ENCODE measurements around the gene EEF2K. TPM values are rescaled to one million over a fixed set of nuclear protein-coding genes. Genes with fewer than 3 reads are reported as not detected.

The EEF2K gene
- total and polyA plus RNA-seq, 5 donors from 2014 or later: 2.7 to 20.1 (median 3.6) TPM

GRCh38 chr16:22183901-22184614 lies 22.0 kb upstream of the EEF2K start:
- DNase-seq: no peak
- Histone ChIP-seq H3K36me3 (ENCODE audit: control insufficient read depth, insufficient read depth, low read length) (no peaks in the 10 kb centered on the region), H3K4me3 (ENCODE audit: low read depth, low read length) (no peak overlapping the region), H3K27ac (ENCODE audit: insufficient read depth, low read length, poor library complexity, severe bottlenecking) (no peak overlapping the region), H3K27me3 (ENCODE audit: control insufficient read depth, insufficient read depth, low read length) (no peaks in the 10 kb centered on the region), H3K9me3 (ENCODE audit: control insufficient read depth in 2 of 2, low read length in 2 of 2) (no peaks in the 10 kb centered on the region), H3K4me1 (ENCODE audit: control insufficient read depth, insufficient read depth, low read length, poor library complexity, severe bottlenecking) (peaks cover 14% of the 10 kb centered on the region)
- H3K27me3 Mint-ChIP-seq: peaks cover 5% of the 10 kb centered on the region
- no peaks in the 10 kb centered on the region for H3K9me3 Mint-ChIP-seq
- H3K36me3 Mint-ChIP-seq: peaks cover 9% of the 10 kb centered on the region
- no peak overlapping the region for H3K4me3 Mint-ChIP-seq
- peaks cover 5 to 19% (median 8%) of the 10 kb centered on the region in 4 donors for H3K4me1 Mint-ChIP-seq
- no peak overlapping the region for H3K27ac Mint-ChIP-seq
- no peak for ATAC-seq (ENCODE audit: low read depth in 2 of 2)

- Histone ChIP-seq H3K4me1 (ENCODE audit: control insufficient read depth, insufficient read depth, low read length, poor library complexity, severe bottlenecking) (peaks cover 19% of the 10 kb centered on the region), H3K9me3 (ENCODE audit: control insufficient read depth in 2 of 2, low read length in 2 of 2) (no peaks in the 10 kb centered on the region), H3K27me3 (ENCODE audit: control insufficient read depth, insufficient read depth, low read length) (no peaks in the 10 kb centered on the region), H3K27ac (ENCODE audit: insufficient read depth, low read length, poor library complexity, severe bottlenecking) (no peak overlapping the region), H3K36me3 (ENCODE audit: control insufficient read depth, insufficient read depth, low read length) (no peaks in the 10 kb centered on the region), H3K4me3 (ENCODE audit: low read depth, low read length) (no peak overlapping the region)
- no peak for ATAC-seq (ENCODE audit: low read depth in 2 of 2)
- H3K4me3 Mint-ChIP-seq: no peak overlapping the region
- peaks cover 5 to 24% (median 12%) of the 10 kb centered on the region in 4 donors for H3K4me1 Mint-ChIP-seq
- H3K27ac Mint-ChIP-seq: no peak overlapping the region
- DNase-seq: no peak
- peaks cover 9% of the 10 kb centered on the region for H3K36me3 Mint-ChIP-seq
- H3K27me3 Mint-ChIP-seq: peaks cover 5% of the 10 kb centered on the region
- no peaks in the 10 kb centered on the region for H3K9me3 Mint-ChIP-seq
These were observed 21.5 kb upstream of the EEF2K start for GRCh38 chr16:22184615-22184968.

- Mint-ChIP-seq H3K9me3 (no peaks in the 10 kb centered on the region), H3K4me3 (no peak overlapping the region), H3K36me3 (peaks cover 4% of the 10 kb centered on the region), H3K27me3 (no peaks in the 10 kb centered on the region), H3K4me1 (peaks cover 5 to 38% (median 14%) of the 10 kb centered on the region in 4 donors), H3K27ac (peak overlapping the region; percentile 54 to 59 (median 56))
- H3K27me3 ChIP-seq (ENCODE audit: control insufficient read depth, insufficient read depth, low read length): no peaks in the 10 kb centered on the region
- peak overlapping the region; percentile 100 for H3K27ac ChIP-seq (ENCODE audit: insufficient read depth, low read length, poor library complexity, severe bottlenecking)
- no peak for DNase-seq
- no peaks in the 10 kb centered on the region for H3K9me3 ChIP-seq (ENCODE audit: control insufficient read depth in 2 of 2, low read length in 2 of 2)
- ATAC-seq (ENCODE audit: low read depth in 2 of 2): no peak
- no peaks in the 10 kb centered on the region for H3K36me3 ChIP-seq (ENCODE audit: control insufficient read depth, insufficient read depth, low read length)
- H3K4me1 ChIP-seq (ENCODE audit: control insufficient read depth, insufficient read depth, low read length, poor library complexity, severe bottlenecking): peaks cover 26% of the 10 kb centered on the region
- H3K4me3 ChIP-seq (ENCODE audit: low read depth, low read length): no peak overlapping the region
These were observed 19.6 kb upstream of the EEF2K start for GRCh38 chr16:22186517-22186916.

- Histone ChIP-seq H3K27ac (ENCODE audit: insufficient read depth, low read length, poor library complexity, severe bottlenecking) (peak overlapping the region; percentile 100), H3K4me1 (ENCODE audit: control insufficient read depth, insufficient read depth, low read length, poor library complexity, severe bottlenecking) (peaks cover 42% of the 10 kb centered on the region)
- H3K4me3 Mint-ChIP-seq: peak overlapping the region in 3 of 4 donors; percentile 89 to 97 (median 95)
These were observed 17.8 kb upstream of the EEF2K start for GRCh38 chr16:22188267-22188594.

GRCh38 chr16:22188595-22189442 lies 17.3 kb upstream of the EEF2K start:
- H3K9me3 Mint-ChIP-seq: peaks cover 0 to 5% (median 0%) of the 10 kb centered on the region in 7 donors
- no peaks in the 10 kb centered on the region for H3K27me3 Mint-ChIP-seq
- H3K4me1 Mint-ChIP-seq: peaks cover 14 to 58% (median 28%) of the 10 kb centered on the region in 4 donors
- peak overlapping the region; percentile 100 for H3K27ac Mint-ChIP-seq
- Histone ChIP-seq H3K9me3 (ENCODE audit: control insufficient read depth in 2 of 2, low read length in 2 of 2) (no peaks in the 10 kb centered on the region), H3K36me3 (ENCODE audit: control insufficient read depth, insufficient read depth, low read length) (no peaks in the 10 kb centered on the region), H3K4me3 (ENCODE audit: low read depth, low read length) (peak overlapping the region; percentile 77), H3K27me3 (ENCODE audit: control insufficient read depth, insufficient read depth, low read length) (no peaks in the 10 kb centered on the region), H3K27ac (ENCODE audit: insufficient read depth, low read length, poor library complexity, severe bottlenecking) (peak overlapping the region; percentile 100), H3K4me1 (ENCODE audit: control insufficient read depth, insufficient read depth, low read length, poor library complexity, severe bottlenecking) (peaks cover 42% of the 10 kb centered on the region)
- ATAC-seq (ENCODE audit: low read depth in 2 of 2) (no peak), DNase-seq (peak; percentile 58 to 87 (median 70))
- peak overlapping the region; percentile 89 to 97 (median 94) for H3K4me3 Mint-ChIP-seq
- no peaks in the 10 kb centered on the region for H3K36me3 Mint-ChIP-seq

More at GRCh38 chr16:22188267-22188594, 17.8 kb upstream of the EEF2K start:
- Mint-ChIP-seq H3K36me3 (no peaks in the 10 kb centered on the region), H3K27me3 (no peaks in the 10 kb centered on the region), H3K27ac (peak overlapping the region; percentile 100), H3K4me1 (peaks cover 14 to 53% (median 22%) of the 10 kb centered on the region in 4 donors), H3K9me3 (no peaks in the 10 kb centered on the region)
- ATAC-seq (ENCODE audit: low read depth in 2 of 2) (no peak), DNase-seq (no peak)
- no peaks in the 10 kb centered on the region for H3K9me3 ChIP-seq (ENCODE audit: control insufficient read depth in 2 of 2, low read length in 2 of 2)
- no peak overlapping the region for H3K4me3 ChIP-seq (ENCODE audit: low read depth, low read length)
- no peaks in the 10 kb centered on the region for H3K36me3 ChIP-seq (ENCODE audit: control insufficient read depth, insufficient read depth, low read length)
- no peaks in the 10 kb centered on the region for H3K27me3 ChIP-seq (ENCODE audit: control insufficient read depth, insufficient read depth, low read length)

- Histone ChIP-seq H3K36me3 (ENCODE audit: control insufficient read depth, insufficient read depth, low read length) (no peaks in the 10 kb centered on the region), H3K27me3 (ENCODE audit: control insufficient read depth, insufficient read depth, low read length) (no peaks in the 10 kb centered on the region), H3K27ac (ENCODE audit: insufficient read depth, low read length, poor library complexity, severe bottlenecking) (peak overlapping the region; percentile 100), H3K4me3 (ENCODE audit: low read depth, low read length) (peak overlapping the region; percentile 77), H3K9me3 (ENCODE audit: control insufficient read depth in 2 of 2, low read length in 2 of 2) (no peaks in the 10 kb centered on the region), H3K4me1 (ENCODE audit: control insufficient read depth, insufficient read depth, low read length, poor library complexity, severe bottlenecking) (peaks cover 42% of the 10 kb centered on the region)
- Mint-ChIP-seq H3K27ac (peak overlapping the region; percentile 100), H3K36me3 (no peaks in the 10 kb centered on the region), H3K27me3 (no peaks in the 10 kb centered on the region), H3K9me3 (peaks cover 0 to 9% (median 0%) of the 10 kb centered on the region in 7 donors), H3K4me1 (peaks cover 14 to 66% (median 32%) of the 10 kb centered on the region in 4 donors), H3K4me3 (peak overlapping the region; percentile 89 to 97 (median 94))
- ATAC-seq (ENCODE audit: low read depth in 2 of 2) (no peak), DNase-seq (no peak)
These were observed 16.5 kb upstream of the EEF2K start for GRCh38 chr16:22189473-22190080.

- peak overlapping the region; percentile 100 for H3K27ac Mint-ChIP-seq
- ATAC-seq (ENCODE audit: low read depth in 2 of 2): peak; percentile 49 to 54
- peak; percentile 90 to 99 (median 96) for DNase-seq
- H3K9me3 ChIP-seq (ENCODE audit: control insufficient read depth in 2 of 2, low read length in 2 of 2): no peaks in the 10 kb centered on the region
- H3K36me3 ChIP-seq (ENCODE audit: control insufficient read depth, insufficient read depth, low read length): no peaks in the 10 kb centered on the region
- no peaks in the 10 kb centered on the region for H3K36me3 Mint-ChIP-seq
- peaks cover 19 to 73% (median 35%) of the 10 kb centered on the region in 4 donors for H3K4me1 Mint-ChIP-seq
- no peaks in the 10 kb centered on the region for H3K27me3 ChIP-seq (ENCODE audit: control insufficient read depth, insufficient read depth, low read length)
- H3K27ac ChIP-seq (ENCODE audit: insufficient read depth, low read length, poor library complexity, severe bottlenecking): peak overlapping the region; percentile 100
- peaks cover 47% of the 10 kb centered on the region for H3K4me1 ChIP-seq (ENCODE audit: control insufficient read depth, insufficient read depth, low read length, poor library complexity, severe bottlenecking)
- H3K4me3 ChIP-seq (ENCODE audit: low read depth, low read length): peak overlapping the region; percentile 77
- peaks cover 0 to 9% (median 0%) of the 10 kb centered on the region in 7 donors for H3K9me3 Mint-ChIP-seq
- peaks cover 3% of the 10 kb centered on the region for H3K27me3 Mint-ChIP-seq
- H3K4me3 Mint-ChIP-seq: peak overlapping the region; percentile 89 to 97 (median 94)
These were observed 15.8 kb upstream of the EEF2K start for GRCh38 chr16:22190081-22190775.

Measured in CD4-positive, CD25-positive, alpha-beta regulatory T cell (primary cell).